ENCODE results near the gene CDPF1. TPM values are rescaled to one million over a fixed set of nuclear protein-coding genes. Genes with fewer than 3 reads are reported as not detected.

The CDPF1 gene
- total and polyA plus RNA-seq, 2 experiments from 2014 or later = 10.1 to 14.5 TPM

GRCh38 chr22:46239261-46240048, 10.6 kb downstream of the CDPF1 start:
- peaks cover 2% of the 10 kb centered on the region; the same call in 2 of the 3 replicates for H3K36me3 Mint-ChIP-seq (ENCODE audit: low read depth)
- no peak overlapping the region for H3K4me2 ChIP-seq
- H4K20me1 ChIP-seq (replicated peaks; ENCODE audit: insufficient read depth) = no peaks in the 10 kb centered on the region
- H3K27ac Mint-ChIP-seq = no peak overlapping the region
- H3K27ac ChIP-seq (ENCODE audit: low read depth) = no peak overlapping the region
- H3K4me3 Mint-ChIP-seq = no peak overlapping the region
- ATAC-seq (no peak), DNase-seq (ENCODE audit: low spot score) (no peak)
- H3K27me3 Mint-ChIP-seq (ENCODE audit: insufficient read depth, low read depth, poor library complexity) = peaks cover 9% of the 10 kb centered on the region
- no peaks in the 10 kb centered on the region for H3K36me3 ChIP-seq (ENCODE audit: insufficient read depth)
- H3K4me1 ChIP-seq (ENCODE audit: insufficient read depth) = no peaks in the 10 kb centered on the region
- H3K79me2 ChIP-seq (replicated peaks; ENCODE audit: insufficient read depth) = no peaks in the 10 kb centered on the region
- no peaks in the 10 kb centered on the region for H3K9me2 ChIP-seq (ENCODE audit: insufficient read depth)
- H3K27me3 ChIP-seq (ENCODE audit: insufficient read depth) = no peaks in the 10 kb centered on the region
- H3K4me3 ChIP-seq = no peak overlapping the region
- no peak for TF ChIP-seq EZH2 (IDR thresholded peaks at IDR 0.05; ENCODE audit: low read depth, unreplicated experiment)
- TF ChIP-seq ZNF114 (CRISPR knock-in tag; IDR thresholded peaks at IDR 0.05) = no peak
- no peak for TF ChIP-seq CREB1 (CRISPR knock-in tag; IDR thresholded peaks at IDR 0.05; ENCODE audit: low read depth)
- TF ChIP-seq JUNB (IDR thresholded peaks at IDR 0.05; ENCODE audit: unreplicated experiment) = no peak
- no peak for TF ChIP-seq CTCF (conservative IDR thresholded peaks at IDR 0.05; ENCODE audit: low read depth in 2 of 2)
- H3F3A ChIP-seq (replicated peaks; ENCODE audit: low read depth) = no peaks in the 10 kb centered on the region
- no peak overlapping the region for H2AFZ ChIP-seq
- H3K9me3 Mint-ChIP-seq = no peaks in the 10 kb centered on the region; the same call in 2 of the 3 replicates
- no peaks in the 10 kb centered on the region for H3K4me1 Mint-ChIP-seq

GRCh38 chr22:46238541-46238940, 11.6 kb downstream of the CDPF1 start:
- no peaks in the 10 kb centered on the region for H3K79me2 ChIP-seq (replicated peaks; ENCODE audit: insufficient read depth)
- Mint-ChIP-seq H3K4me3 (no peak overlapping the region), H3K9me3 (no peaks in the 10 kb centered on the region; the same call in 2 of the 3 replicates), H3K36me3 (ENCODE audit: low read depth) (peaks cover 2% of the 10 kb centered on the region; the same call in 2 of the 3 replicates), H3K4me1 (no peaks in the 10 kb centered on the region), H3K27ac (no peak overlapping the region), H3K27me3 (ENCODE audit: insufficient read depth, low read depth, poor library complexity) (peaks cover 9% of the 10 kb centered on the region)
- H3K4me2 ChIP-seq = no peak overlapping the region
- no peak overlapping the region for H3K27ac ChIP-seq (ENCODE audit: low read depth)
- H2AFZ ChIP-seq = no peak overlapping the region
- no peaks in the 10 kb centered on the region for H4K20me1 ChIP-seq (replicated peaks; ENCODE audit: insufficient read depth)
- no peak for DNase-seq (ENCODE audit: low spot score)
- no peak for ATAC-seq
- no peaks in the 10 kb centered on the region for H3K36me3 ChIP-seq (ENCODE audit: insufficient read depth)
- H3K27me3 ChIP-seq (ENCODE audit: insufficient read depth) = no peaks in the 10 kb centered on the region
- no peaks in the 10 kb centered on the region for H3K9me2 ChIP-seq (ENCODE audit: insufficient read depth)
- H3F3A ChIP-seq (replicated peaks; ENCODE audit: low read depth) = no peaks in the 10 kb centered on the region
- H3K4me3 ChIP-seq = no peak overlapping the region
- no peaks in the 10 kb centered on the region for H3K4me1 ChIP-seq (ENCODE audit: insufficient read depth)
- no peak for TF ChIP-seq POLR2AphosphoS5 (IDR thresholded peaks at IDR 0.05; ENCODE audit: low read depth)
- TF ChIP-seq EZH2phosphoT487 (IDR thresholded peaks at IDR 0.05; ENCODE audit: unreplicated experiment) = no peak
- no peak for TF ChIP-seq EZH2 (IDR thresholded peaks at IDR 0.05; ENCODE audit: low read depth, unreplicated experiment)
- no peak for TF ChIP-seq REST (IDR thresholded peaks at IDR 0.05; ENCODE audit: unreplicated experiment)
- TF ChIP-seq CTCF (conservative IDR thresholded peaks at IDR 0.05; ENCODE audit: low read depth in 2 of 2) = no peak
- TF ChIP-seq NANOG (IDR thresholded peaks at IDR 0.05; ENCODE audit: borderline replicate concordance) = no peak
- TF ChIP-seq STAT1 (IDR thresholded peaks at IDR 0.05; ENCODE audit: unreplicated experiment) = no peak
- TF ChIP-seq ZNF114 (CRISPR knock-in tag; IDR thresholded peaks at IDR 0.05) = no peak
- TF ChIP-seq ZNF331 (CRISPR knock-in tag; IDR thresholded peaks at IDR 0.05; ENCODE audit: low read depth) = no peak
- no peak for TF ChIP-seq JUNB (IDR thresholded peaks at IDR 0.05; ENCODE audit: unreplicated experiment)

All from GM23338 (cell line).